GM21515 (cell line): ENCODE data around the gene CDH22.

Experiments
- ATAC-seq: cut with Tn5 transposase; IDR thresholded peaks from one replicate; pipeline ENCODE4 v1.9.1; 2021; ENCODE audit not compliant: unreplicated experiment

The CDH22 gene

GRCh38 chr20:46250772-46251171 is 57.5 kb downstream of the CDH22 start:
- no peak for ATAC-seq

GRCh38 chr20:46249671-46250070 is 58.6 kb downstream of the CDH22 start:
- no peak for ATAC-seq

- no peak for ATAC-seq
These were observed 61.7 kb downstream of the CDH22 start for GRCh38 chr20:46246559-46246958.

GRCh38 chr20:46243707-46244628 is 64.3 kb downstream of the CDH22 start:
- no peak for ATAC-seq

GRCh38 chr20:46242390-46242789 is 65.9 kb downstream of the CDH22 start:
- ATAC-seq, result no peak

GRCh38 chr20:46240881-46241280 is 67.4 kb downstream of the CDH22 start:
- ATAC-seq, result no peak

GRCh38 chr20:46240065-46240464 is 68.2 kb downstream of the CDH22 start:
- no peak for ATAC-seq

GRCh38 chr20:46237736-46238135 is 70.6 kb downstream of the CDH22 start:
- no peak for ATAC-seq

- ATAC-seq, result no peak
These were observed 71.1 kb downstream of the CDH22 start for GRCh38 chr20:46237227-46237626.

- no peak for ATAC-seq
These were observed 73.2 kb downstream of the CDH22 start for GRCh38 chr20:46235077-46235476.

- no peak for ATAC-seq
These were observed 74.6 kb downstream of the CDH22 start for GRCh38 chr20:46233701-46234100.

- ATAC-seq, result no peak
These were observed 75.8 kb downstream of the CDH22 start for GRCh38 chr20:46232539-46232938.

- no peak for ATAC-seq
These were observed 77.5 kb downstream of the CDH22 start for GRCh38 chr20:46230801-46231282.

GRCh38 chr20:46230106-46230491 is 78.2 kb downstream of the CDH22 start:
- ATAC-seq, result no peak

GRCh38 chr20:46229478-46230105 is 78.7 kb downstream of the CDH22 start:
- no peak for ATAC-seq

GRCh38 chr20:46228670-46229069 is 79.6 kb downstream of the CDH22 start:
- ATAC-seq, result no peak

- no peak for ATAC-seq
These were observed 81.0 kb downstream of the CDH22 start for GRCh38 chr20:46227272-46227767.

- no peak for ATAC-seq
These were observed 81.7 kb downstream of the CDH22 start for GRCh38 chr20:46226602-46227001.

GRCh38 chr20:46222521-46223007 is 85.7 kb downstream of the CDH22 start:
- no peak for ATAC-seq

- no peak for ATAC-seq
These were observed 87.0 kb downstream of the CDH22 start for GRCh38 chr20:46221256-46221833.

- no peak for ATAC-seq
These were observed 87.7 kb downstream of the CDH22 start for GRCh38 chr20:46220455-46221207.
